Calu3 (cell line): ENCODE data around the gene ASXL2. TPM values are rescaled to one million over a fixed set of nuclear protein-coding genes. Genes with fewer than 3 reads are reported as not detected.
"Not testable (repeated sequence)": the region's sequence is repeated elsewhere in the genome, so short reads cannot be mapped to it uniquely, and the experiment has no call there.

Experiments used
- BruUV-seq: library from RNA; stranded (reverse); fragments of 400-500 nt; replicated peaks from 2 replicates; lab custom pipeline; 2021; lab: Mats Ljungman, UMichigan
- CTCF ChIA-PET: fragments of 300-600 bp; sonication (Branson Sonifier 250); formaldehyde crosslinking; loops from one replicate; lab custom pipeline; 2022; ENCODE audit warnings: antibody characterized with exemption; lab: Charles Lee
- DNase-seq: peaks from one replicate; pipeline ENCODE4 v3.0.0; 2022
- H3K27ac Mint-ChIP-seq: one replicate; pipeline ENCODE4 v1.8.0; 2022; ENCODE audit warnings: mixed read lengths; ENCODE audit not compliant: unreplicated experiment
- H3K27me3 Mint-ChIP-seq: one replicate; pipeline ENCODE4 v1.8.0; 2022; ENCODE audit warnings: mixed read lengths; ENCODE audit not compliant: unreplicated experiment
- H3K36me3 Mint-ChIP-seq: one replicate; pipeline ENCODE4 v1.8.0; 2022; ENCODE audit warnings: mild to moderate bottlenecking, moderate library complexity, mixed read lengths; ENCODE audit not compliant: insufficient read depth, unreplicated experiment
- H3K4me1 Mint-ChIP-seq: one replicate; pipeline ENCODE4 v1.8.0; 2022; ENCODE audit warnings: mild to moderate bottlenecking, low read depth, mixed read lengths; ENCODE audit not compliant: unreplicated experiment
- H3K4me3 Mint-ChIP-seq: one replicate; pipeline ENCODE4 v1.8.0; 2022; ENCODE audit warnings: mild to moderate bottlenecking, low read depth, moderate library complexity, mixed read lengths; ENCODE audit not compliant: unreplicated experiment
- H3K9me3 Mint-ChIP-seq: one replicate; pipeline ENCODE4 v1.8.0; 2022; ENCODE audit warnings: low read depth, mixed read lengths; ENCODE audit not compliant: unreplicated experiment
- CTCF ChIP-seq: fragments of 200-600 bp; IDR thresholded peaks from one replicate; pipeline ENCODE4 v1.8.0; 2022; ENCODE audit warnings: antibody characterized with exemption; ENCODE audit not compliant: unreplicated experiment
- intact Hi-C: fragments of 100-400 bp; cut with micrococcal nuclease; formaldehyde crosslinking; loops from one replicate; pipeline ENCODE4 v1.10.0; 2022; ENCODE audit not compliant: unreplicated experiment
- total RNA-seq: library from RNA; stranded (reverse); gene quantifications from 2 replicates; pipeline ENCODE4 v1.2.3, GENCODE V29; 2022

The ASXL2 gene
- total RNA-seq, 1 experiment from 2014 or later, result 42.8 TPM

- no peak overlapping the region for H3K27ac Mint-ChIP-seq
- H3K36me3 Mint-ChIP-seq, result no peaks in the 10 kb centered on the region
- no peaks in the 10 kb centered on the region for H3K9me3 Mint-ChIP-seq
- intact Hi-C loops, result no loop called here
- CTCF ChIA-PET, result no interaction called here
- no peak overlapping the region for H3K4me3 Mint-ChIP-seq
- H3K4me1 Mint-ChIP-seq, result no peaks in the 10 kb centered on the region
- no TSS peak for BruUV-seq
- H3K27me3 Mint-ChIP-seq, result no peaks in the 10 kb centered on the region
- no peak for TF ChIP-seq CTCF
- DNase-seq, result no peak
Measured at GRCh38 chr2:25912851-25913695, 34.8 kb upstream of the ASXL2 start.

- H3K4me3 Mint-ChIP-seq, BruUV-seq, CTCF ChIA-PET, H3K4me1 Mint-ChIP-seq, H3K9me3 Mint-ChIP-seq, H3K36me3 Mint-ChIP-seq, H3K27ac Mint-ChIP-seq, intact Hi-C loops, H3K27me3 Mint-ChIP-seq, DNase-seq: not testable (repeated sequence)
Measured at GRCh38 chr2:25909574-25909973, 31.3 kb upstream of the ASXL2 start.

GRCh38 chr2:25905126-25905525 lies 26.8 kb upstream of the ASXL2 start:
- H3K27me3 Mint-ChIP-seq, result no peaks in the 10 kb centered on the region
- DNase-seq, result no peak
- H3K4me1 Mint-ChIP-seq, result no peaks in the 10 kb centered on the region
- CTCF ChIA-PET, result no interaction called here
- no TSS peak for BruUV-seq
- no peak overlapping the region for H3K27ac Mint-ChIP-seq
- H3K9me3 Mint-ChIP-seq, result no peaks in the 10 kb centered on the region
- no peak for TF ChIP-seq CTCF
- intact Hi-C loops, result no loop called here
- no peak overlapping the region for H3K4me3 Mint-ChIP-seq
- H3K36me3 Mint-ChIP-seq, result no peaks in the 10 kb centered on the region

GRCh38 chr2:25903216-25903776 lies 25.0 kb upstream of the ASXL2 start:
- no peak for DNase-seq
- intact Hi-C loops, result no loop called here
- H3K27me3 Mint-ChIP-seq, result peaks cover 8% of the 10 kb centered on the region
- no TSS peak for BruUV-seq
- no peak for TF ChIP-seq CTCF
- no peak overlapping the region for H3K27ac Mint-ChIP-seq
- CTCF ChIA-PET, result no interaction called here
- no peaks in the 10 kb centered on the region for H3K4me1 Mint-ChIP-seq
- H3K36me3 Mint-ChIP-seq, result no peaks in the 10 kb centered on the region
- no peaks in the 10 kb centered on the region for H3K9me3 Mint-ChIP-seq
- H3K4me3 Mint-ChIP-seq, result no peak overlapping the region
